Right lobe of liver (tissue), 6 donors: ENCODE data around the gene NLN. TPM values are rescaled to one million over a fixed set of nuclear protein-coding genes. Genes with fewer than 3 reads are reported as not detected.
"Not testable (repeated sequence)": the region's sequence is repeated elsewhere in the genome, so short reads cannot be mapped to it uniquely, and the experiment has no call there.

ENCODE experiments used
- ATAC-seq, 4 donors: fragments of 200-7000 bp; cut with Tn5 transposase; one replicate each; pipeline ENCODE4 v1.9.1; 2020; ENCODE audit warnings: mild to moderate bottlenecking in 4 of 4, moderate library complexity in 4 of 4
- DNase-seq, 3 donors: peaks; one replicate each; pipeline ENCODE4 v3.0.0-alpha.2; 2020
- H3K27ac ChIP-seq, 3 donors: fragments of 200-600 bp; one replicate each; pipeline ENCODE4 v1.8.0; 2022
- H3K27me3 ChIP-seq, 2 donors: fragments of 200-600 bp; one replicate each; pipeline ENCODE4 v1.8.0; 2022
- H3K36me3 ChIP-seq, 4 donors: fragments of 200-600 bp; sonication (generic) in 1 of 4; one replicate each; pipeline versions ENCODE4 v1.5.1 to v1.8.0; 2017 to 2022; ENCODE audit warnings: control low read depth in 1 of 4
- H3K4me1 ChIP-seq, 4 donors: fragments of 200-600 bp; sonication (generic) in 1 of 4; one replicate each; pipeline versions ENCODE4 v1.5.1 to v1.8.0; 2017 to 2022; ENCODE audit warnings: control low read depth in 1 of 4
- H3K4me3 ChIP-seq, 3 donors: fragments of 200-600 bp; one replicate each; pipeline ENCODE4 v1.8.0; 2022
- H3K9me3 ChIP-seq, 4 donors: fragments of 200-600 bp; sonication (generic) in 1 of 4; one replicate each; pipeline versions ENCODE4 v1.5.1 to v1.8.0; 2017 to 2022; ENCODE audit warnings: control low read depth in 1 of 4
- CTCF ChIP-seq, 4 donors: fragments of 200-600 bp in 3 of 4; fragments of 450-650 bp in 1 of 4; IDR thresholded peaks; one replicate each; pipeline versions ENCODE4 v1.5.1 to v1.8.0; 2016 to 2022; ENCODE audit warnings: antibody characterized with exemption in 4 of 4, mild to moderate bottlenecking in 2 of 4
- POLR2A ChIP-seq: fragments of 450-650 bp; IDR thresholded peaks from one replicate; pipeline ENCODE4 v1.6.1; 2017; ENCODE audit warnings: antibody characterized with exemption, mild to moderate bottlenecking
- WGBS: methylation state at CpG from one replicate; pipeline ENCODE4 v1.1.6; 2018; ENCODE audit warnings: low coverage, low lambda C conversion rate; ENCODE audit not compliant: insufficient coverage; ENCODE audit errors: missing lambda C conversion rate; 5-methylcytosine and 5-hydroxymethylcytosine counted together
- intact Hi-C, 2 donors: fragments of 100-400 bp; cut with DNase I; formaldehyde crosslinking; loops; one replicate each; pipeline versions ENCODE4 v1.11.2 to v1.14.1; 2022
- total RNA-seq, 6 experiments: library from RNA; depleted of rRNA in 2 of 6; stranded (reverse); fragments of >200 nt in 2 of 6; fragmentation: NEBNext Ultra II Directional in 3 of 6; extraction: Animal tissue kit (Norgen Biotek cat#: 25700) in 3 of 6; gene quantifications; one replicate each; pipeline versions ENCODE4 v1.1.0 to v1.2.4, GENCODE V29; 2016 to 2023
- donor health status: DM: no; HTN: yes; CAD: no.
- donor health status: DM: no; HTN: no; CAD: no.
- donor health status: DM: no; HTN: no; CAD: no.
- donor health status: DM: no; HTN: yes; CAD: no.
- donor health status: DM: no; HTN: yes; CAD: no.

Gene NLN
- total RNA-seq, 6 experiments from 2014 or later, result 28.3 to 68.2 (median 36.7) TPM

- 84% methylated on average over 3 of the region's 3 CpGs for WGBS
Measured at GRCh38 chr5:65776441-65777141, 54.6 kb downstream of the NLN start.

GRCh38 chr5:65778126-65778525 is 56.1 kb downstream of the NLN start:
- Histone ChIP-seq H3K36me3 (peaks cover 0 to 9% (median 0%) of the 10 kb centered on the region in 4 donors), H3K9me3 (no peaks in the 10 kb centered on the region), H3K27ac (no peak overlapping the region), H3K27me3 (no peaks in the 10 kb centered on the region), H3K4me3 (no peak overlapping the region), H3K4me1 (no peaks in the 10 kb centered on the region)
- DNase-seq, result no peak
- WGBS, result 80% methylated on average over 1 of the region's 1 CpG
- TF ChIP-seq CTCF (IDR thresholded peaks at IDR 0.05), result no peak
- TF ChIP-seq POLR2A, result no peak
- no peak for ATAC-seq
- intact Hi-C loops, result no loop called here

More at GRCh38 chr5:65776441-65777141, 54.6 kb downstream of the NLN start:
- H3K4me1 ChIP-seq, result no peaks in the 10 kb centered on the region
- peaks cover 0 to 9% (median 0%) of the 10 kb centered on the region in 4 donors for H3K36me3 ChIP-seq
- no peak for TF ChIP-seq CTCF (IDR thresholded peaks at IDR 0.05)
- TF ChIP-seq POLR2A, result no peak
- no peaks in the 10 kb centered on the region for H3K9me3 ChIP-seq
- DNase-seq (no peak), ATAC-seq (no peak)
- intact Hi-C loops, result no loop called here
- no peak overlapping the region for H3K4me3 ChIP-seq
- H3K27me3 ChIP-seq, result no peaks in the 10 kb centered on the region
- H3K27ac ChIP-seq, result no peak overlapping the region

- Histone ChIP-seq H3K36me3 (peaks cover 0 to 9% (median 0%) of the 10 kb centered on the region in 4 donors), H3K9me3 (no peaks in the 10 kb centered on the region), H3K4me3 (no peak overlapping the region), H3K4me1 (no peaks in the 10 kb centered on the region), H3K27ac (no peak overlapping the region), H3K27me3 (no peaks in the 10 kb centered on the region)
- DNase-seq (no peak), ATAC-seq (peak in 1 of 4 donors; percentile 21)
- TF ChIP-seq POLR2A (no peak), CTCF (IDR thresholded peaks at IDR 0.05) (no peak)
- WGBS, result 19% methylated on average over 1 of the region's 1 CpG
- intact Hi-C loops, result no loop called here
Measured at GRCh38 chr5:65779643-65780042, 57.6 kb downstream of the NLN start.

- H3K4me3 ChIP-seq, DNase-seq, H3K9me3 ChIP-seq, intact Hi-C loops, ATAC-seq, H3K4me1 ChIP-seq, H3K27ac ChIP-seq, H3K27me3 ChIP-seq: not testable (repeated sequence)
- peaks cover 0 to 13% (median 3%) of the 10 kb centered on the region in 4 donors for H3K36me3 ChIP-seq
- WGBS, result 100% methylated on average over 2 of the region's 2 CpGs
Measured at GRCh38 chr5:65788296-65788695, 66.3 kb downstream of the NLN start.

- ATAC-seq (peak in 2 of 4 donors; percentile 32 to 43), DNase-seq (no peak)
- H3K36me3 ChIP-seq, result peaks cover 0 to 13% (median 3%) of the 10 kb centered on the region in 4 donors
- no peak overlapping the region for H3K27ac ChIP-seq
- H3K4me3 ChIP-seq, result no peak overlapping the region
- H3K9me3 ChIP-seq, result no peaks in the 10 kb centered on the region
- WGBS, result 69% methylated on average over 6 of the region's 6 CpGs
- TF ChIP-seq POLR2A (no peak), CTCF (IDR thresholded peaks at IDR 0.05) (no peak)
- intact Hi-C loops, result no loop called here
- no peaks in the 10 kb centered on the region for H3K4me1 ChIP-seq
- H3K27me3 ChIP-seq, result no peaks in the 10 kb centered on the region
Measured at GRCh38 chr5:65790371-65791163, 68.6 kb downstream of the NLN start.
